Measurements from ENCODE around the gene HSFX3.

HSFX3 gene

GRCh38 chrX:149572743-149573142, 23.0 kb upstream of the HSFX3 start:
- no peak overlapping the region for H3K9ac ChIP-seq (ENCODE audit: low read length)
- no peak for TF ChIP-seq EZH2phosphoT487 (IDR thresholded peaks at IDR 0.05; ENCODE audit: low read length)
- TF ChIP-seq EZH2 (optimal IDR thresholded peaks at IDR 0.05; ENCODE audit: low read depth, low read length): no peak
- TF ChIP-seq CTCF (IDR thresholded peaks at IDR 0.05; ENCODE audit: low read length): no peak
- no peak overlapping the region for H3K4me3 ChIP-seq (ENCODE audit: low read length)
- H3K27ac ChIP-seq (ENCODE audit: low read length): no peak overlapping the region
- no peaks in the 10 kb centered on the region for H3K4me1 ChIP-seq (ENCODE audit: low read length)
- no peaks in the 10 kb centered on the region for H3K9me3 ChIP-seq (replicated peaks; ENCODE audit: insufficient read depth, low read length)
- no peaks in the 10 kb centered on the region for H3K79me2 ChIP-seq (ENCODE audit: low read length)
- H2AFZ ChIP-seq (ENCODE audit: low read length): no peak overlapping the region
- no peak for DNase-seq
- H3F3A ChIP-seq (ENCODE audit: insufficient read depth, low read length): no peaks in the 10 kb centered on the region
- no peaks in the 10 kb centered on the region for H3K36me3 ChIP-seq (replicated peaks; ENCODE audit: insufficient read depth, low read length)
- H3K4me2 ChIP-seq (ENCODE audit: low read depth, low read length): no peak overlapping the region
- no peaks in the 10 kb centered on the region for H4K20me1 ChIP-seq (ENCODE audit: insufficient read depth, low read length)
- H3K27me3 ChIP-seq (replicated peaks; ENCODE audit: insufficient read depth, low read length): no peaks in the 10 kb centered on the region
- no peaks in the 10 kb centered on the region for H3K9me2 ChIP-seq (replicated peaks; ENCODE audit: insufficient read depth, low read length)

- Histone ChIP-seq H3K27me3 (replicated peaks; ENCODE audit: insufficient read depth, low read length) (no peaks in the 10 kb centered on the region), H2AFZ (ENCODE audit: low read length) (no peak overlapping the region), H3K9me3 (replicated peaks; ENCODE audit: insufficient read depth, low read length) (no peaks in the 10 kb centered on the region), H3K27ac (ENCODE audit: low read length) (no peak overlapping the region), H3F3A (ENCODE audit: insufficient read depth, low read length) (no peaks in the 10 kb centered on the region), H3K4me2 (ENCODE audit: low read depth, low read length) (no peak overlapping the region), H3K4me3 (ENCODE audit: low read length) (no peak overlapping the region), H3K79me2 (ENCODE audit: low read length) (no peaks in the 10 kb centered on the region), H4K20me1 (ENCODE audit: insufficient read depth, low read length) (no peaks in the 10 kb centered on the region), H3K4me1 (ENCODE audit: low read length) (no peaks in the 10 kb centered on the region), H3K36me3 (replicated peaks; ENCODE audit: insufficient read depth, low read length) (no peaks in the 10 kb centered on the region), H3K9ac (ENCODE audit: low read length) (no peak overlapping the region), H3K9me2 (replicated peaks; ENCODE audit: insufficient read depth, low read length) (no peaks in the 10 kb centered on the region)
- DNase-seq: no peak
- TF ChIP-seq EZH2phosphoT487 (IDR thresholded peaks at IDR 0.05; ENCODE audit: low read length) (no peak), CTCF (IDR thresholded peaks at IDR 0.05; ENCODE audit: low read length) (no peak), EZH2 (optimal IDR thresholded peaks at IDR 0.05; ENCODE audit: low read depth, low read length) (no peak)
Observed at GRCh38 chrX:149571770-149572169, 22.0 kb upstream of the HSFX3 start.

- Histone ChIP-seq H3K9me3 (replicated peaks; ENCODE audit: insufficient read depth, low read length) (no peaks in the 10 kb centered on the region), H3K4me1 (ENCODE audit: low read length) (no peaks in the 10 kb centered on the region), H3K27ac (ENCODE audit: low read length) (no peak overlapping the region), H3K4me3 (ENCODE audit: low read length) (no peak overlapping the region), H3K9me2 (replicated peaks; ENCODE audit: insufficient read depth, low read length) (no peaks in the 10 kb centered on the region), H3K27me3 (replicated peaks; ENCODE audit: insufficient read depth, low read length) (no peaks in the 10 kb centered on the region), H3K4me2 (ENCODE audit: low read depth, low read length) (no peak overlapping the region), H4K20me1 (ENCODE audit: insufficient read depth, low read length) (no peaks in the 10 kb centered on the region), H3K9ac (ENCODE audit: low read length) (no peak overlapping the region), H2AFZ (ENCODE audit: low read length) (no peak overlapping the region), H3K36me3 (replicated peaks; ENCODE audit: insufficient read depth, low read length) (no peaks in the 10 kb centered on the region), H3K79me2 (ENCODE audit: low read length) (no peaks in the 10 kb centered on the region), H3F3A (ENCODE audit: insufficient read depth, low read length) (no peaks in the 10 kb centered on the region)
- DNase-seq: no peak
- no peak for TF ChIP-seq EZH2phosphoT487 (IDR thresholded peaks at IDR 0.05; ENCODE audit: low read length)
- TF ChIP-seq EZH2 (optimal IDR thresholded peaks at IDR 0.05; ENCODE audit: low read depth, low read length): no peak
- TF ChIP-seq CTCF (IDR thresholded peaks at IDR 0.05; ENCODE audit: low read length): no peak
Observed at GRCh38 chrX:149570668-149571067, 20.9 kb upstream of the HSFX3 start.

Data from MM.1S (cell line).